ENCODE measurements around the gene CAMK2B. TPM values are rescaled to one million over a fixed set of nuclear protein-coding genes. Genes with fewer than 3 reads are reported as not detected.

Gene CAMK2B
- total and polyA plus RNA-seq, 2 of the 13 experiments (the other 11 are each of a cell fraction or from before 2014, with no cell fraction given) = 0.27 to 0.48 TPM

DNA sequence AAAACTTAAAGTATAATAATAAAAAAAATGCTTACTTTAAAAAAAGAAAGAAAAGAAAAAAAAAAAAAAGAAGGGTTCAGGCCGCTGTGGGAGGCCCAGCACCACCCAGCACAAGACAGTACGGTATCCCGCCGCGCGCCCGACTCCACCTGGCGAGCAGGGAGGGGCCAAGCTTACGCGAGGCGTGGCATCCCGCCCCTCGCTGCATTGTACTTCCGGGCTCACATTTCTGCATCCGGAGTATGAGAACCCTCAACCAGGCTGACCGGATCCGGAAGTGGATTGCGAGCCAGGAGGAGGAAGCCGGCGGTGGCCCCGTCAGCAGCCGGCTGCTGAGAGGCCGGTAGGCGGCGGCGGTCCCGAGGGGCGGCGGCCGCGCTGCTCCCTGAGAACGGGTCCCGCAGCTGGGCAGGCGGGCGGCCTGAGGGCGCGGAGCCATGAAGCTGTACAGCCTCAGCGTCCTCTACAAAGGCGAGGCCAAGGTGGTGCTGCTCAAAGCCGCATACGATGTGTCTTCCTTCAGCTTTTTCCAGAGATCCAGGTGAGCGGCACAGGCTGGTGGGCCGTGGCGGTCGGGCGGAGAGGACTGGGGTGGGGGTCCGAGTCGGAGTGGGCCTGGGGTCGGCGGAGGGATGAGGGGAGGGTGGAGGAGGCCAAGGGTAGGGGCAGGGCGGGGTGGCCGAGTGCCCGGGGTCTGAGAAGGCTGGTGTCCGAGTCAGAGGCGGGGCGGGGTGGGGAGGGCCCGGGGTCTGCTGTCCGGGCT lies 124.5 kb downstream of the CAMK2B start, which contains the start of gene YKT6 (continued):
- TF ChIP-seq MYNN (CRISPR knock-in tag; IDR thresholded peaks at IDR 0.05; ENCODE audit: low read depth) (no peak), FOXA3 (CRISPR knock-in tag; IDR thresholded peaks at IDR 0.05) (no peak; the same call in 1 of the 2 replicates), ZBTB20 (CRISPR knock-in tag; IDR thresholded peaks at IDR 0.05; ENCODE audit: borderline replicate concordance, low read depth) (peak; percentile 58; the same call in 1 of the 2 replicates), RBAK (CRISPR knock-in tag; IDR thresholded peaks at IDR 0.05) (no peak), ZNF24 (IDR thresholded peaks at IDR 0.05) (no peak), ZNF253 (CRISPR knock-in tag; IDR thresholded peaks at IDR 0.05; ENCODE audit: borderline replicate concordance) (no peak), ZBTB8A (CRISPR knock-in tag; IDR thresholded peaks at IDR 0.05; ENCODE audit: borderline replicate concordance, low read depth) (no peak), ZNF512 (CRISPR knock-in tag; IDR thresholded peaks at IDR 0.05) (no peak), ZSCAN5A (CRISPR knock-in tag; IDR thresholded peaks at IDR 0.05; ENCODE audit: borderline replicate concordance) (no peak), ZNF713 (CRISPR knock-in tag; IDR thresholded peaks at IDR 0.05) (no peak), ZGPAT (CRISPR knock-in tag; IDR thresholded peaks at IDR 0.05) (peak; percentile 79), LCORL (IDR thresholded peaks at IDR 0.05) (0 out of 2 replicates have a peak, but pooled peaks have one; percentile 10), LCORL (CRISPR knock-in tag; IDR thresholded peaks at IDR 0.05) (no peak), ZFX (CRISPR knock-in tag; IDR thresholded peaks at IDR 0.05; ENCODE audit: low read depth) (peak; percentile 86), ZNF747 (CRISPR knock-in tag; IDR thresholded peaks at IDR 0.05; ENCODE audit: borderline replicate concordance) (peak; percentile 69; the same call in 1 of the 2 replicates), ZNF121 (CRISPR knock-in tag; IDR thresholded peaks at IDR 0.05) (no peak), ZFP36L2 (CRISPR knock-in tag; IDR thresholded peaks at IDR 0.05) (no peak), ZNF563 (CRISPR knock-in tag; IDR thresholded peaks at IDR 0.05) (no peak), JDP2 (CRISPR knock-in tag; IDR thresholded peaks at IDR 0.05; ENCODE audit: borderline replicate concordance) (no peak), ZNF788 (CRISPR knock-in tag; IDR thresholded peaks at IDR 0.05; ENCODE audit: borderline replicate concordance) (peak; percentile 86; the same call in 1 of the 2 replicates), ZFP90 (CRISPR knock-in tag; IDR thresholded peaks at IDR 0.05; ENCODE audit: borderline replicate concordance) (no peak; the same call in 1 of the 2 replicates), ZFY (CRISPR knock-in tag; IDR thresholded peaks at IDR 0.05) (peak; percentile 87), TCF7 (IDR thresholded peaks at IDR 0.05; ENCODE audit: low read depth) (no peak), HNF4A (CRISPR knock-in tag; IDR thresholded peaks at IDR 0.05) (no peak)
- TF ChIP-seq, protein P1, sequence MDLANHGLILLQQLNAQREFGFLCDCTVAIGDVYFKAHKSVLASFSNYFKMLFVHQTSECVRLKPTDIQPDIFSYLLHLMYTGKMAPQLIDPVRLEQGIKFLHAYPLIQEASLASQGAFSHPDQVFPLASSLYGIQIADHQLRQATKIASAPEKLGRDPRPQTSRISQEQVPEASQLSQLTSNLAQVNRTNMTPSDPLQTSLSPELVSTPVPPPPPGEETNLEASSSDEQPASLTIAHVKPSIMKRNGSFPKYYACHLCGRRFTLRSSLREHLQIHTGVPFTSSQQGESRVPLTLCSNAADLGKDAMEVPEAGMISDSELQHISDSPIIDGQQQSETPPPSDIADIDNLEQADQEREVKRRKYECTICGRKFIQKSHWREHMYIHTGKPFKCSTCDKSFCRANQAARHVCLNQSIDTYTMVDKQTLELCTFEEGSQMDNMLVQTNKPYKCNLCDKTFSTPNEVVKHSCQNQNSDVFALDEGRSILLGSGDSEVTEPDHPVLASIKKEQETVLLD (CRISPR knock-in tag; IDR thresholded peaks at IDR 0.05; ENCODE audit: low read depth) = peak; percentile 65; the same call in 1 of the 2 replicates
